RPMI7951 (cell line): ENCODE data around the gene HNMT. TPM values are rescaled to one million over a fixed set of nuclear protein-coding genes. Genes with fewer than 3 reads are reported as not detected.
"Not testable (repeated sequence)": the region's sequence is repeated elsewhere in the genome, so short reads cannot be mapped to it uniquely, and the experiment has no call there.

Source experiments
- DNase-seq: peaks from one replicate; pipeline ENCODE4 v3.0.0-alpha.2; 2012; ENCODE audit warnings: low read depth
- total RNA-seq: library from RNA; depleted of rRNA; stranded (reverse); fragments of >200 nt; shearing (Covaris generic); gene quantifications from 2 replicates; pipeline ENCODE4 v1.2.3, GENCODE V29; 2014

HNMT gene
- total RNA-seq, 1 experiment from 2014 or later = 31.0 TPM

DNA sequence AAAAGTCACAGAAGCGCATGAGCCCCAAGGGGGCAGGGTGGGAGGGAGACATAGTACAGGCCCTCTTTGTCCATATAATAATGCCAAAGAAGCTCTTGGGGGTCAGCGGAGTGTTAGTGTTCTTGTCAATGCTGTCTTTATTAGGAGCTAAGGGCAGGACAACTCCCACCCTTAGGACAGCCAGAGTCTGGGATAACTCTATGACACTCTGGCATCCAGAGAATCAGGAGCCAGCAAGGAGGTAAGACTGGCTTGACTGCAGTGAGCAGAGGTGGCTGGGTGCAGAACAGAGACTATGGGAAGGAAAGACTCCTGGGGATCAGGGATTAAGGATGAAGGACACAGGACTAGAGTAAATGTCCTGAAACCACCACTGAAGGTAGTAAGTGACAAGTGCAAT is 19.0 kb upstream of the HNMT start:
- DNase-seq = no peak

- no peak for DNase-seq
Observed at GRCh38 chr2:137946227-137946626, 18.0 kb upstream of the HNMT start.

- DNase-seq = no peak
Observed at GRCh38 chr2:137947032-137947727, 17.1 kb upstream of the HNMT start.

DNA sequence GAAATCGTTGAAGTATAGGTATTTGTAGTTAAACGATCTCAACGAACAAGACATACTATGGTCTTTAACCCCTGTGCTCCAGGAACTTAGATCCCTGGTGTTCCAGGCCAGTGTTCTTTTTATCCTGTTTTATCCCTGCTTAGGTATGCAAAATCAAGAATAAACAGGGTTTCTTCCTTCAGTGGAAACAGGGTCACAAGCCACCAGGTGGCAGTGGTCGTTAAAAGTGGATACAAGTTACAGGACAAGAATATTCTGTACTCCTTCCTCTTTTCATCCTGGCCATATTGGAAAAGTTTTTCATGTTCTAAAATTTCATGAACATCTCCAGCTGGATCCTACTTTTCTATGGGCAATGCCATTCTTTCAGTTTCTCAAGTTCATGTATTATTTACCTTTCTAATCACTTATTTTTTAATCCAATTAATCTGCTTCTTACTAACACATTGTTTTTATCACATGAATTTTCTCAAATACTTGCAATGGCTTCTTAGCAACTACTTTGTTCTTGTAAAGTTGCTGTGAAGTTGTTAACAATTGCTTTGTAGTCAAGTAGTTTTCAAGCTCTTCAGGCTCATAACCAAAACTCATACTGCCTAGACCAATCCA is 16.4 kb upstream of the HNMT start:
- DNase-seq = peak; percentile 64

- DNase-seq = no peak
Observed at GRCh38 chr2:137948894-137949293, 15.4 kb upstream of the HNMT start.

DNA sequence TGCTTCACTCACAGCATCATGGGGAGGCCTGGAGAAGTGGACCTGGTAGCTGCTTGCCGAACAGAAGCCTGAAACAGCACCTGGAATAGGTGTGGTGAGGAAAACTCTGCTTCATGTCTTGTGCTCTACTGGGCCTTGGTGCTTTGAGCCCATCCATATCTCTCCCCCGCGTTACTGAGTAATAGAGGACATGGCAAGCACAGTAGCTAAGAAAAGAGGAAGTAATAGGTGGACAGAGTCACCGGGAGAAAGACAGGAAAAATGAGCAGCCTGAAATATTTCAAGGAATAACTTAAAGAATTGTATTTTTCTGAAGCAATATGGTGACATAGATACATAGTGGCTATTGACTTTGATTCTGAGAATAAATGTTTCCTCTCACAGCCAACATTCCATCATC is 14.0 kb upstream of the HNMT start:
- DNase-seq = no peak

GRCh38 chr2:137951586-137951985 is 12.7 kb upstream of the HNMT start:
- DNase-seq = peak; percentile 38

- DNase-seq = peak; percentile 66
Observed at GRCh38 chr2:137952586-137953129, 11.6 kb upstream of the HNMT start.

DNA sequence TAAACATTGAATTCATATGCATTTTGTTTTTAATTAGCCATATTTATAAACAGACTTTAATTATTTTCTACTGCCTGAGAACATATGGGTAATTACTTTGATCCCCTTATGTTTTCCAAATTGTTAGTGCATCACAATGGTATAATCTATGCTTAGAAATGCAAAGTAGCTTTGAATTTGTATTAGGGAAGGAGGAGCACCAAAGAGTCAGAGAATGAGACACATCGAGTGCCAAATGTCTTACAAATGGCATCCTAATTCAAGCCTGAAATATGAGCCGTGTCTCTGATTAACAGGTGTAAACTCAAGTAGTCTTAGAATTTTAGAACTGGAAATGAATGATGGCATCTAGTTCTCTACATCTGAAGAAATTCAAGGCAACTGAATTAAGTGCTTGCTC is 8.7 kb upstream of the HNMT start:
- DNase-seq = no peak

DNA sequence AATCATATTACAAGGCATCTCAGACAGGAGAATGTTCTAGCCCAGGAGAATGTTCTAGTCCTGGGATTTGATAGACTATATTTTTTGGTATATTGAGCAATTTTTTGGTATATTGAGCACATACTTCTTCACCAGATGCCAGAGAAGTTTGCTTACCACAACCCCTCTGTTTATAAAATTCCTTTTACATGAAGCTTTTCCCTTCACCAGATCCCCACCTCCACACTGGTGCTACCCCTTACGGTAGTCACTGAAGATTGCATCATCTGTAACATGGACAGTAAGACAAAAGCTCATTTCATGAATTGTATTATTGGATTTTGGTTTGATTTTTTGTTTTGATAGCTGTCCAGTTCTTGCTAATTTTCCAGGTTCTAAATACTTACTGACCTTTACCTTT is 7.2 kb upstream of the HNMT start:
- peak; percentile 39 for DNase-seq

GRCh38 chr2:137959166-137959565 is 5.1 kb upstream of the HNMT start:
- DNase-seq = no peak

- DNase-seq = no peak
Observed at GRCh38 chr2:137960223-137960622, 4.0 kb upstream of the HNMT start.

- no peak for DNase-seq
Observed at GRCh38 chr2:137961602-137962001, 2.7 kb upstream of the HNMT start.

DNA sequence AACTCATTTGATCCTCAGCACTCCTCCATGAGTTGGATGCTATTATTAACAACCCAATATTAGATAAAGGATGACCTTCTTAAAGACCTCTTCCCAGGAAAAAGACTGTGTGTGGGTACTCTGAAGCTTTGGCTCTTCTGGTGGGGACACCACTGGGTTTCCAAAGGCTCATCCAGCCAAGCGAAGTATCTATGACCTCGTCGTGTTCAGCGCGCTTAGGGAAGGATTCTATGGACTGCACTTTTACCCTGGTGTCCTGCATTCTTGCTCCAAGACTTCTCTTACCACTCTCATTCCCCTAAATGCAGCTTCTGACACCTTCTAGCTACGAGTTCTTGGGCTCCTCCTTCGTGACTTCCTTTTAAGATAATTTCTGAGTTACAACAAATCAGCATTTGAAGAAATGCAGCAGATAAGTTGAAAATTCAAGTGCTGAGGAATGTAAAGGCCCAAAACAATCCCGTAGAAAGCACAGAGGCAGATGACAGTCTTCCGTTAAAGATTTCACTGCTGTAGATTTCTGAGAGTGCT is 673 bp upstream of the HNMT start:
- no peak for DNase-seq

GRCh38 chr2:137964859-137965459 is 686 bp downstream of the HNMT start:
- DNase-seq = no peak

- no peak for DNase-seq
Observed at GRCh38 chr2:137966043-137966442, 1.8 kb downstream of the HNMT start.

DNA sequence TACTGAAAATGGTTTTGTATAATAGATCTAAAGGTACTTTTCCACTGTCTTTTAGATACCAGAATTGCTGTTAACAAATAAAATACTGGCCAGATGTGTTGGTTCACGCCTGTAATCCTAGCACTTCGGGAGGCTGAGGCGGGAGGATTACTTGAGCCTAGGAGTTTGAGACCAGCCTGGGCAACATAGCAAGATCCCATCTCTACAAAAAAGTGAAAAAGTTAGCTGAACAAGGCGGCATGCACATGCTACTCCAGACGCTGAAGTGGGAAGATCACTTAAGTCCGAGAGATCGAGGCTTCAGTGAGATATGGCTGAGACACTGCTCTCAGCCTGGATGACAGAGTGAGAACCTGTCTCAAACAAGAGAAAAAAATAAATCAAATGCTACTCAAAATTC is 2.8 kb downstream of the HNMT start:
- DNase-seq = no peak

- DNase-seq = no peak
Observed at GRCh38 chr2:137968477-137969417, 4.5 kb downstream of the HNMT start.

DNA sequence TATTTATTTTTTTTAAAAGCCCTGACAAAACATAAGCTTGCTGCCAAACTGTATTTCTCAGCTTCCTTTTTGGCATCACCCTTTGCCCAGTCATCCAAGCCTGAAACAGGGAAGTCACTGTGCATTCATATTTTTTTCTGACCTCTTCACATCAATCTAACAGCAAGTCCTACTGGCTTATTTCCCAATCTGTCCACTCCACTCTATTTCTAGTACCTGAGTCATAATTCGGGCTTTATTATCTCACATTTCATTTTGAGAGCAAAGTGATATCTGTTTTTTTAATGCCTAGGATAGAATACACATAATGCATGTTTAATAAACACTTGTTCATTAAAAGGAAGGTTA is 5.1 kb downstream of the HNMT start:
- peak; percentile 72 for DNase-seq

DNA sequence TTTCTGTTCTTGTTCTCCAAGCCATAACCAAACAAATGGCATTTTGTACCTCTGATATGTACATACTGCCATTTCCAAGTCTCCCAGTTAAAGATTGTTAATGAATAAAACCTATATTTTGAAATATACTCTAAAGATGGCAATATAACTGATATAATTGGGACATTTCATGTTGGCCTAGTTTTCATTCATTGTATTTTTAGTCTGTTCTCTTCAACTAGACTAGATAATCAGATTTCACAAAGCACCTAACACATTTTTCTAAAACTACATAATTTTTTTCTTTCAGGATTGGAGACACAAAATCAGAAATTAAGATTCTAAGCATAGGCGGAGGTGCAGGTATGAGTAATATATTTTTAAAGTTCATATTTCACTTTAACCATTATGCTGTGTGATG is 5.6 kb downstream of the HNMT start:
- DNase-seq = no peak

GRCh38 chr2:137971259-137971658 is 7.0 kb downstream of the HNMT start:
- not testable (repeated sequence) for DNase-seq

- DNase-seq = no peak
Observed at GRCh38 chr2:137973280-137973679, 9.0 kb downstream of the HNMT start.
